H1 (cell line): ENCODE data around the gene CFDP1. TPM values are rescaled to one million over a fixed set of nuclear protein-coding genes. Genes with fewer than 3 reads are reported as not detected.

ENCODE experiments used
- CTCF ChIA-PET: fragments of 300-600 bp; sonication (Branson Sonifier 250); formaldehyde crosslinking; loops from one replicate; lab custom pipeline; 2021; ENCODE audit not compliant: partially characterized antibody; lab: Charles Lee
- POLR2A ChIA-PET: fragments of 300-600 bp; sonication (Branson Sonifier 250); formaldehyde crosslinking; loops from one replicate; lab custom pipeline; 2021; ENCODE audit warnings: inconsistent platforms; ENCODE audit not compliant: partially characterized antibody; lab: Charles Lee
- DNase-seq, 2 experiments: peaks; one replicate each; pipeline versions ENCODE4 v3.0.0 to v3.0.0-alpha.2; 2010 to 2022; ENCODE audit warnings: low spot score in 2 of 2, low read depth in 1 of 2, mixed read lengths in 1 of 2
- FAIRE-seq: peaks from 2 replicates; lab custom pipeline; 2011; peaks lifted over from hg19 to GRCh38; lab: Jason Lieb, UNC
- H2AFZ ChIP-seq: 2 replicates; pipeline ENCODE4 v1.8.1; 2012; ENCODE audit warnings: low read length, inconsistent platforms
- H2AK5ac ChIP-seq: 2 replicates; pipeline ENCODE4 v1.6.1; 2013; ENCODE audit warnings: low read depth, low read length
- H2BK120ac ChIP-seq: replicated peaks from 2 replicates; pipeline ENCODE3; 2013; ENCODE audit warnings: low read depth, low read length, inconsistent platforms
- H2BK12ac ChIP-seq: 2 replicates; pipeline ENCODE4 v1.6.1; 2013; ENCODE audit warnings: low read depth, low read length
- H2BK15ac ChIP-seq: 2 replicates; pipeline ENCODE4 v1.6.1; 2013; ENCODE audit warnings: low read length
- H2BK20ac ChIP-seq: 2 replicates; pipeline ENCODE4 v1.6.1; 2013; ENCODE audit warnings: low read length
- H2BK5ac ChIP-seq: 2 replicates; pipeline ENCODE4 v1.6.1; 2013; ENCODE audit warnings: low read depth, low read length
- H3K14ac ChIP-seq: 2 replicates; pipeline ENCODE4 v1.6.1; 2013; ENCODE audit warnings: inconsistent platforms; ENCODE audit not compliant: insufficient read length
- H3K18ac ChIP-seq: 2 replicates; pipeline ENCODE4 v1.6.1; 2013; ENCODE audit warnings: low read length; ENCODE audit errors: extremely low read depth
- H3K23ac ChIP-seq: 2 replicates; pipeline ENCODE4 v1.6.1; 2013; ENCODE audit warnings: inconsistent platforms; ENCODE audit not compliant: insufficient read length
- H3K23me2 ChIP-seq: 2 replicates; pipeline ENCODE4 v1.6.1; 2013; ENCODE audit warnings: low read depth, low read length
- H3K27ac ChIP-seq: 2 replicates; pipeline ENCODE4 v1.6.1; 2011; ENCODE audit warnings: low read depth, low read length, inconsistent platforms
- H3K27me3 ChIP-seq, 4 experiments: replicated peaks in 1 of 4; 1 replicate in 1 of 4; 2 replicates in 3 of 4; pipeline versions ENCODE4 v1.6.1 to v1.8.1; 2011 to 2013; ENCODE audit warnings: low read length in 3 of 4, mild to moderate bottlenecking in 3 of 4, inconsistent platforms in 2 of 4, mixed read lengths in 2 of 4, moderate library complexity in 1 of 4; ENCODE audit not compliant: control insufficient read depth in 3 of 4, insufficient read depth in 3 of 4; ENCODE audit errors: extremely low read depth in 1 of 4
- H3K36me3 ChIP-seq, 4 experiments: 2 replicates each; pipeline versions ENCODE4 v1.6.1 to v1.8.1; 2011 to 2013; ENCODE audit warnings: mild to moderate bottlenecking in 4 of 4, low read length in 3 of 4, moderate library complexity in 2 of 4, control low read depth in 1 of 4, inconsistent platforms in 1 of 4; ENCODE audit not compliant: insufficient read depth in 4 of 4, control insufficient read depth in 2 of 4
- H3K4ac ChIP-seq: replicated peaks from 2 replicates; pipeline ENCODE3; 2013; ENCODE audit warnings: low read length, low read depth, mixed read lengths, inconsistent platforms; ENCODE audit not compliant: insufficient read length
- H3K4me1 ChIP-seq, 4 experiments: replicated peaks in 1 of 4; 1 replicate in 1 of 4; 2 replicates in 3 of 4; pipeline versions ENCODE4 v1.6.1 to v1.8.1; 2011 to 2013; ENCODE audit warnings: low read length in 3 of 4, inconsistent platforms in 2 of 4, mixed read lengths in 1 of 4; ENCODE audit not compliant: insufficient read depth in 4 of 4, control insufficient read depth in 3 of 4
- H3K4me2 ChIP-seq, 2 experiments: 2 replicates each; pipeline versions ENCODE4 v1.6.1 to v1.8.1; 2011 to 2013; ENCODE audit warnings: low read depth in 2 of 2, low read length in 2 of 2, control low read depth in 1 of 2, inconsistent platforms in 1 of 2, mild to moderate bottlenecking in 1 of 2; ENCODE audit not compliant: insufficient read depth in 1 of 2
- H3K4me3 ChIP-seq, 4 experiments: fragments of 200-600, 300-600 bp in 1 of 4; sonication (generic), shearing (Covaris generic), sonication (Bioruptor Twin) in 1 of 4; 2 replicates each; pipeline versions ENCODE4 v1.5.1 to v1.8.1; 2011 to 2016; ENCODE audit warnings: low read length in 4 of 4, low read depth in 3 of 4, control low read depth in 2 of 4, inconsistent platforms in 2 of 4, mild to moderate bottlenecking in 2 of 4, mixed read lengths in 1 of 4, moderate library complexity in 1 of 4; ENCODE audit not compliant: insufficient read depth in 2 of 4; ENCODE audit errors: extremely low read depth in 1 of 4
- H3K56ac ChIP-seq: replicated peaks from 2 replicates; pipeline ENCODE3; 2013; ENCODE audit warnings: low read depth, mild to moderate bottlenecking, mixed read lengths, low read length, inconsistent platforms; ENCODE audit not compliant: insufficient read length
- H3K79me1 ChIP-seq: 2 replicates; pipeline ENCODE4 v1.6.1; 2013; ENCODE audit warnings: low read depth, low read length, control low read depth
- H3K79me2 ChIP-seq, 2 experiments: 2 replicates each; pipeline versions ENCODE4 v1.6.1 to v1.8.1; 2012 to 2013; ENCODE audit warnings: low read length in 2 of 2, mild to moderate bottlenecking in 2 of 2, inconsistent platforms in 1 of 2; ENCODE audit not compliant: insufficient read depth in 2 of 2, control insufficient read depth in 1 of 2
- H3K9ac ChIP-seq, 4 experiments: replicated peaks in 1 of 4; 1 replicate in 1 of 4; 2 replicates in 3 of 4; pipeline versions ENCODE4 v1.6.1 to v1.8.1; 2011 to 2013; ENCODE audit warnings: low read depth in 3 of 4, low read length in 3 of 4, control low read depth in 2 of 4, mild to moderate bottlenecking in 2 of 4, moderate library complexity in 2 of 4, inconsistent platforms in 1 of 4; ENCODE audit errors: extremely low read depth in 1 of 4
- H3K9me3 ChIP-seq, 2 experiments: 2 replicates each; pipeline versions ENCODE4 v1.6.1 to v1.8.1; 2012 to 2013; ENCODE audit warnings: mild to moderate bottlenecking in 2 of 2, moderate library complexity in 2 of 2, control low read depth in 1 of 2, inconsistent platforms in 1 of 2, low read depth in 1 of 2, low read length in 1 of 2, mixed read lengths in 1 of 2; ENCODE audit not compliant: insufficient read depth in 2 of 2
- H4K20me1 ChIP-seq, 2 experiments: replicated peaks in 1 of 2; 2 replicates each; pipeline versions ENCODE3 to v1.8.1; 2011 to 2013; ENCODE audit warnings: inconsistent platforms in 2 of 2, low read length in 2 of 2, mild to moderate bottlenecking in 1 of 2; ENCODE audit not compliant: insufficient read depth in 2 of 2, control insufficient read depth in 1 of 2
- H4K5ac ChIP-seq: 2 replicates; pipeline ENCODE4 v1.6.1; 2013; ENCODE audit warnings: low read length, low read depth, mixed read lengths, inconsistent platforms; ENCODE audit not compliant: insufficient read length
- H4K8ac ChIP-seq: 2 replicates; pipeline ENCODE4 v1.8.0; 2013; ENCODE audit warnings: mild to moderate bottlenecking, moderate library complexity, low read length, inconsistent platforms; ENCODE audit not compliant: insufficient read depth; ENCODE audit errors: extremely low read depth
- H4K91ac ChIP-seq: replicated peaks from 2 replicates; pipeline ENCODE3; 2013; ENCODE audit warnings: low read length, mixed read lengths, inconsistent platforms; ENCODE audit not compliant: insufficient read length
- BCL11A ChIP-seq, 2 experiments: IDR thresholded peaks; one replicate each; pipeline ENCODE4 v1.6.1; 2011; ENCODE audit warnings: low read depth in 2 of 2, low read length in 2 of 2, mild to moderate bottlenecking in 2 of 2
- BRCA1 ChIP-seq: IDR thresholded peaks from 2 replicates; pipeline ENCODE4 v1.6.1; 2012; ENCODE audit warnings: low read depth, low read length, improper control_type of control experiment
- CHD1 ChIP-seq: IDR thresholded peaks from 2 replicates; pipeline ENCODE4 v1.6.1; 2012; ENCODE audit warnings: low read depth, low read length, improper control_type of control experiment
- JUN ChIP-seq: IDR thresholded peaks from 2 replicates; pipeline ENCODE4 v1.6.1; 2011; ENCODE audit warnings: low read depth, mild to moderate bottlenecking, improper control_type of control experiment, low read length
- KDM5A ChIP-seq: fragments of 200-600 bp; IDR thresholded peaks from 2 replicates; pipeline ENCODE4 v1.7.1; 2012; ENCODE audit warnings: mild to moderate bottlenecking, low read length, inconsistent platforms, mixed read lengths
- MAFK ChIP-seq: IDR thresholded peaks from 2 replicates; pipeline ENCODE4 v1.6.1; 2012; ENCODE audit warnings: low read depth, mild to moderate bottlenecking, improper control_type of control experiment, low read length
- NANOG ChIP-seq: IDR thresholded peaks from 2 replicates; pipeline ENCODE4 v1.6.1; 2011; ENCODE audit warnings: low read length, low read depth, mild to moderate bottlenecking, inconsistent platforms; ENCODE audit not compliant: insufficient read depth, poor library complexity, severe bottlenecking
- PHF8 ChIP-seq: fragments of 200-600 bp; sonication (generic); conservative IDR thresholded peaks from 2 replicates; pipeline ENCODE4 v1.7.1; 2012; ENCODE audit warnings: low read depth, mild to moderate bottlenecking, inconsistent platforms, low read length, moderate library complexity
- RFX5 ChIP-seq: IDR thresholded peaks from 2 replicates; pipeline ENCODE4 v1.6.1; 2011; ENCODE audit warnings: low read depth, low read length, improper control_type of control experiment, borderline replicate concordance
- SIRT6 ChIP-seq: IDR thresholded peaks from one replicate; pipeline ENCODE4 v1.7.1; 2012; ENCODE audit warnings: low read length, inconsistent platforms
- TAF7 ChIP-seq: optimal IDR thresholded peaks from 2 replicates; pipeline ENCODE3; 2011; ENCODE audit warnings: low read depth, mild to moderate bottlenecking, inconsistent platforms, low read length, moderate library complexity, borderline replicate concordance
- TEAD4 ChIP-seq: IDR thresholded peaks from 2 replicates; pipeline ENCODE4 v1.6.1; 2012; ENCODE audit warnings: low read depth, low read length, inconsistent platforms, mixed read lengths
- WGBS, 2 experiments: shearing (Covaris generic) in 1 of 2; methylation state at CpG; one replicate each; pipeline versions ENCODE4 v1.1.6 to v1.1.7; 2013 to 2015; ENCODE audit warnings: low lambda C conversion rate in 2 of 2, mixed read lengths in 2 of 2, inconsistent platforms in 1 of 2, low coverage in 1 of 2, missing lambda C conversion rate in 1 of 2; ENCODE audit not compliant: insufficient replicate concordance in 2 of 2, insufficient coverage in 1 of 2, insufficient read length in 1 of 2; ENCODE audit errors: extremely low coverage in 1 of 2, missing lambda C conversion rate in 1 of 2; 5-methylcytosine and 5-hydroxymethylcytosine counted together
- polyA plus RNA-seq, 7 experiments: library from polyadenylated mRNA; depleted of rRNA in 3 of 7; stranded (reverse) in 5 of 7; unstranded in 2 of 7; fragments of >200 nt in 5 of 7; fragments of 200-250 nt in 2 of 7; gene quantifications; 1 replicate in 5 of 7; 2 replicates in 1 of 7; 4 replicates in 1 of 7; pipeline versions ENCODE4 v1.2.1 to v1.2.3, GENCODE V29; 2011 to 2013; ENCODE audit warnings: missing spikeins in 2 of 7, mixed read lengths in 2 of 7
- total RNA-seq: library from RNA; stranded (reverse); fragmentation: NEBNext Ultra II Directional; extraction: Animal tissue kit (Norgen Biotek cat#: 25700); gene quantifications from 2 replicates; pipeline ENCODE4 v1.2.1, GENCODE V29; 2021
- TF ChIP-seq, protein P1 (sequence below): IDR thresholded peaks from 2 replicates; pipeline ENCODE4 v1.6.1; 2012; ENCODE audit warnings: low read length, inconsistent platforms

Gene CFDP1
- total and polyA plus RNA-seq, 2 of the 8 experiments (the other 6 are each of a cell fraction or from before 2014, with no cell fraction given), result 25.5 to 77.3 TPM

DNA sequence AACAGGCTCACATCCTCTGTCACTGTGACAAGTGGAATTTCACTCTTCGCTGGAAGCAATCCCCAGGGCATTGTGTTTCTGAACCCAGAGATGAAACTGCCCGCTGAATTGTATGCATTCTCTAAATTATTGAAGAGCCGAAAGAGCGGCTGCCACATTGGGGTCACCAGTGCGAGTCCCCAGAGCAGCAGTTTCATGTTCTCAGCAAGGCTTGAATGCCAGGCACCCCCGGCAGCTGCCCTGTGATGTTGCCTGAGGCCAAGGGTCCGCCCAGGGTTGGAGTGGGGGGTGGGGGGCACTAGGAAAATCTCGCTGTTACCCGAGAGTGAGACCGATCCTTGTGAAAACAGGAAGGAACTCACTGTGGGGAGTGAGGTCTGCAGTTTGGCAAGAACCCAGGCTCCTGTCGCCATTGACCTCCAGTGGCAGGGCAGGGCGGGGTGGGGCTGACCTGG is 161.2 kb downstream of the CFDP1 start:
- no peak overlapping the region for H2BK5ac ChIP-seq
- H4K8ac ChIP-seq, result no peak overlapping the region
- H3K18ac ChIP-seq, result no peak overlapping the region
- no peak for FAIRE-seq
- H2AFZ ChIP-seq, result no peak overlapping the region
- no peaks in the 10 kb centered on the region for H3K36me3 ChIP-seq
- H3K4me1 ChIP-seq, result no peaks in the 10 kb centered on the region
- H3K4me3 ChIP-seq, result no peak overlapping the region
- no peak overlapping the region for H4K91ac ChIP-seq
- no peak overlapping the region for H2BK15ac ChIP-seq
- ChIA-PET POLR2A (interaction anchor here (1.5 to 3.4 kb wide), 3 partner anchors 18 to 22 kb away, joined by 4 to 14 read pairs (median 4); partner anchors contain the start of gene BCAR1), CTCF (interaction anchor here (0.7 to 2.9 kb wide), 7 partner anchors 10 to 131 kb away, joined by 3 to 16 read pairs (median 3); no protein-coding TSS in a partner anchor)
- no peak overlapping the region for H2BK12ac ChIP-seq
- H2AK5ac ChIP-seq, result no peak overlapping the region
- no peak overlapping the region for H3K4me2 ChIP-seq
- no peak overlapping the region for H2BK20ac ChIP-seq
- H4K20me1 ChIP-seq, result no peaks in the 10 kb centered on the region
- no peaks in the 10 kb centered on the region for H3K79me2 ChIP-seq
- DNase-seq, result no peak
- H3K27ac ChIP-seq, result no peak overlapping the region
- H3K9me3 ChIP-seq, result no peaks in the 10 kb centered on the region
- H3K4ac ChIP-seq, result no peak overlapping the region
- H3K23me2 ChIP-seq, result no peaks in the 10 kb centered on the region
- H3K79me1 ChIP-seq, result no peaks in the 10 kb centered on the region
- no peak overlapping the region for H4K5ac ChIP-seq
- no peak overlapping the region for H3K14ac ChIP-seq
- H3K56ac ChIP-seq, result no peak overlapping the region
- H3K23ac ChIP-seq, result no peak overlapping the region
- no peaks in the 10 kb centered on the region for H3K27me3 ChIP-seq
- H3K9ac ChIP-seq, result no peak overlapping the region
- no peak overlapping the region for H2BK120ac ChIP-seq
- 85% methylated on average over 12 of the region's 12 CpGs; no CpG with 5 or more reads in 1 of the 2 experiments for WGBS, 2 experiments
- no peak for TF ChIP-seq PHF8
- TF ChIP-seq TEAD4, result no peak
- TF ChIP-seq TAF7, result no peak
- TF ChIP-seq KDM5A, result no peak
- TF ChIP-seq MAFK, result no peak
- TF ChIP-seq, protein P1, sequence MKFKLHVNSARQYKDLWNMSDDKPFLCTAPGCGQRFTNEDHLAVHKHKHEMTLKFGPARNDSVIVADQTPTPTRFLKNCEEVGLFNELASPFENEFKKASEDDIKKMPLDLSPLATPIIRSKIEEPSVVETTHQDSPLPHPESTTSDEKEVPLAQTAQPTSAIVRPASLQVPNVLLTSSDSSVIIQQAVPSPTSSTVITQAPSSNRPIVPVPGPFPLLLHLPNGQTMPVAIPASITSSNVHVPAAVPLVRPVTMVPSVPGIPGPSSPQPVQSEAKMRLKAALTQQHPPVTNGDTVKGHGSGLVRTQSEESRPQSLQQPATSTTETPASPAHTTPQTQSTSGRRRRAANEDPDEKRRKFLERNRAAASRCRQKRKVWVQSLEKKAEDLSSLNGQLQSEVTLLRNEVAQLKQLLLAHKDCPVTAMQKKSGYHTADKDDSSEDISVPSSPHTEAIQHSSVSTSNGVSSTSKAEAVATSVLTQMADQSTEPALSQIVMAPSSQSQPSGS, result no peak
- TF ChIP-seq NANOG, result no peak
- TF ChIP-seq BCL11A (IDR thresholded peaks at IDR 0.05; ENCODE audit: low read depth in 2 of 2, low read length in 2 of 2), result no peak
- TF ChIP-seq JUN, result no peak
- no peak for TF ChIP-seq SIRT6
- no peak for TF ChIP-seq CHD1
- no peak for TF ChIP-seq BRCA1
- TF ChIP-seq RFX5, result no peak
